ENCODE measurements around the gene MEIS3.

Gene MEIS3

DNA sequence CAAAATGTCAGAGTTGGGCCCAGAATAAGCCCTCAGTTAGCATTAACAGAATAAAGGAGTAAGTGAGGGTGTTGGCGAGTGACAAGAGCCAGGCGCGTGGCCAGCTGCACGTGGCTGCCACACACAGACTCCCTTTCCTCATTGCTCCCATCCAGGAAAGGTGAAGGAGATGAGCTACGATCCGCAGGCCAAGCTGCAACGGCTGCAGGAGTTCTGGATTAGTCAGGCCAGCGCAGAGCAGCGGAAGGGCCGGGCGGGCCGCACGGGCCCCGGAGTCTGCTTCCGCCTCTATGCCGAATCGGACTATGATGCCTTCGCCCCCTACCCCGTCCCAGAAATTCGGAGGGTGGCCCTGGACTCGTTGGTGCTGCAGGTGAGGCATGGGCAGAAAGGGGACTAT, 57.0 kb downstream of the MEIS3 start:
- no peak for DNase-seq (ENCODE audit: low read depth in 2 of 2)

DNA sequence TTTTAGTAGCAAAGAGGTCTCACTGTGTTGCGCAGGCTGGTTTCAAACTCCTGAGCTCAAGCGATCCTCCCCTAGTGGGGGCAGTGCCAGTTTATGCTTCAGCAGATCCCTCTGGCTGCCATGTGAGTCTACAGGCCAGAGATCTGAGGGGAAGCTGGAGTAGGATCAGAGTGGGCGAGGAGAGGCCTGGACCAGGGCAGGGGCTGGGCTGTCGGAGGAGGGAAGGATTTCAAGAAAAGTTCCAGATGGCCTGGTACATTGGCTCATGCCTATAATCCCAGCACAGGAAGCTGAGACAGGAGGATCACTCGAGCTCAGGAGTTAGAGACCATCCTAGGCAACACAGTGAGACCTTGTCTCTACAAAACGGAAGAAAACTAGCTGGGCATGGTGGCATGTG, 60.4 kb downstream of the MEIS3 start:
- no peak for DNase-seq (ENCODE audit: low read depth in 2 of 2)

DNA sequence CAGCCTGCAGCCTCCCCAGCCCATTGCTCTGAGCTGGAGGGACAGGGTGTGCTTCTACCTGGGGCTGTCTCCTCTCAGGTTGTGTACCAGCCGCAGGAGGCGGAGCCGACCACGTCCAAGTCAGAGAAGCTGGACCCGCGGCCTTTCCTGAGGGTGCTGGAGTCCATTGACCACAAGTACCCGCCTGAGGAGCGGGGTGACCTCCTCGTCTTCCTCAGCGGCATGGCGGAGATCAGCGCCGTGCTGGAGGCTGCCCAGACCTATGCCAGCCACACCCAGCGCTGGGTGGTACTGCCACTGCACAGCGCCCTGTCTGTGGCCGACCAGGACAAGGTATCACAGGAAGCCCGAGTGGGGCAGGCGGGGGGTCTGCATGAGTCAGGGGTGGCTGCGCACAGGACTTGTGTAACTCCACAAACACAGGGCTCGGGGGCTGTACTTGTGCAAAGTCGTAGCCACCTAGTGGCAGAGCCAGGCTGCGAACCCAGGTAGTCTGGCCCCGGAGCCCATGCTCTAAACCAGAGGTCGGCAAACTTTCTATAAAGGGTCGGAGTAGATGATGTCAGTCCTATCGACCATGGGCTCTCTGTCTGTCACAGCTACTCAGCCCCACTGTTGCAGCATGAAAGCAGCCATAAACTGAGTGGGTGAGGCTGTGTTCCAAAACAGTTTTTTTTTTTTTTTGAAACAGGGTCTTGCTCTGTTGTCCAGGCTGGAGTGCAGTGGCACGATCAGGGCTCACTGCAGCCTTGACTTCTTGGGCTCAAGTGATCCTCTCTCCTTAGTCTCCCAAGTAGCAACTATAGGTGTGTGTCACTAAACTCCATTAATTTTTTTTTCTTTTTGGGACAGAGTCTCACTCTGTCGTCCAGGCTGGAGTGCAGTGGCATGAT, 61.3 kb downstream of the MEIS3 start:
- no peak for DNase-seq (ENCODE audit: low read depth in 2 of 2)

DNA sequence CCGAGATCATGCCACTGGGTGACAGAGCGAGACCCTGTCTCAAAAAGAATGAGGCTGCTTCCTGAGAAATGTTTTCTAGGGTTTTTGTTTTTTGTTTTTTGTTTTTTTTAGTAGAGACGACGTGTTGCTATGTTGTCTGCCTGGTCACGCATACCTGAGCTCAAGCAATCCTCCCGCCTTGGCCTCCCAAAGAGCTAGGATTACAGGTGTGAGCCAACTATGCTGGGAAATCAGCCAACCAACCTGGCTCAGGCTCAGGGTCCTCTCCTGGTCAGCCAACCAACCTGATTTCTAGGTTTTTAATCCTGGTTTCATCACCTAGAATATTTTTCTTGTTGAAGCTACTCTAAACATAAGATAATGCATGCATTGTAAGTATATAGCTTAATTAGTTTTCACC, 62.4 kb downstream of the MEIS3 start:
- DNase-seq (ENCODE audit: low read depth in 2 of 2): no peak

DNA sequence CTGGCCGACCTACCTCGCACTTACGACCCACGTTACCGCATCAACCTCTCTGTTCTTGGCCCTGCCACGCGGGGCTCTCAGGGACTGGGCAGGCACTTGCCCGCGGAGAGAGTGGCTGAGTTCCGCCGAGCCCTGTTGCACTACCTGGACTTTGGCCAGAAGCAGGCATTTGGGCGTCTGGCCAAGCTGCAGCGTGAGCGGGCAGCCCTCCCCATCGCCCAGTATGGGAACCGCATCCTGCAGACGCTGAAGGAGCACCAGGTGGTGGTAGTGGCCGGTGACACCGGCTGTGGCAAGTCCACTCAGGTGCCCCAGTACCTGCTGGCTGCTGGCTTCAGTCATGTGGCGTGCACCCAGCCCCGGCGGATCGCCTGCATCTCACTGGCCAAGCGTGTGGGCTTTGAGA, 66.0 kb downstream of the MEIS3 start:
- DNase-seq (ENCODE audit: low read depth in 2 of 2): no peak
